PFSK-1 (cell line): Measurements from ENCODE around the gene DGKI.

Experiments
- FOXP2 ChIP-seq: optimal IDR thresholded peaks from 2 replicates; pipeline ENCODE3; 2011; ENCODE audit warnings: borderline replicate concordance, control low read depth, inconsistent platforms; ENCODE audit not compliant: insufficient read depth; ENCODE audit errors: extremely low read length, extremely low read depth
- POLR2AphosphoS5 ChIP-seq: IDR thresholded peaks from 2 replicates; pipeline ENCODE4 v1.6.1; 2012; ENCODE audit warnings: low read depth, mild to moderate bottlenecking, control low read depth, low read length, moderate library complexity
- SIN3A ChIP-seq: IDR thresholded peaks from 2 replicates; pipeline ENCODE4 v1.6.1; 2012; ENCODE audit warnings: mild to moderate bottlenecking, low read length, moderate library complexity, borderline replicate concordance; ENCODE audit not compliant: insufficient read depth
- TAF1 ChIP-seq: IDR thresholded peaks from 2 replicates; pipeline ENCODE4 v1.6.1; 2012; ENCODE audit warnings: low read length, control low read depth, borderline replicate concordance; ENCODE audit not compliant: insufficient read depth
- TF ChIP-seq, protein P1 (sequence below), 2 experiments: IDR thresholded peaks; 2 replicates each; pipeline versions ENCODE4 v1.6.1 to v1.8.0; 2011 to 2012; ENCODE audit warnings: low read depth in 2 of 2, low read length in 2 of 2, control low read depth in 1 of 2, inconsistent platforms in 1 of 2, mild to moderate bottlenecking in 1 of 2, moderate library complexity in 1 of 2; ENCODE audit not compliant: insufficient read depth in 1 of 2

DNA sequence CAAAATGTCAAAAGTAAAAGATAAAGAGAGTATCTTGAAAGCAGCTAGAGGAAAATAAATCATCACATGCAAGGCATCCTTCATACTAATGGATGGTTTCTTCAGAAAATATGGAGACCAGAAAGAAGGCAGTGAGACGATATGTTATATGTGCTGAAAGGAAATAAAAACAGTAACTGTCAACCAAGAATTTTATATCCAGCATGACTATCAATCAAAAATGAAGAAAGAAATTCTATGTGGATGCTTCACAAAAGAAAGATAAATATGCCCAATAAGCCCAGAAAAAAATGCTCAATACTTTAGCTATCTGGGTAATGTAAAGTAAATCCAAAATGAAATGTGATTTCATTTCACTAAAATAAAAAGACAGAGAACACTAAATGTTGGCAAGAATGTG is 142.1 kb downstream of the DGKI start:
- TF ChIP-seq TAF1 (no peak), POLR2AphosphoS5 (no peak), SIN3A (no peak), FOXP2 (no peak)
- TF ChIP-seq, protein P1, sequence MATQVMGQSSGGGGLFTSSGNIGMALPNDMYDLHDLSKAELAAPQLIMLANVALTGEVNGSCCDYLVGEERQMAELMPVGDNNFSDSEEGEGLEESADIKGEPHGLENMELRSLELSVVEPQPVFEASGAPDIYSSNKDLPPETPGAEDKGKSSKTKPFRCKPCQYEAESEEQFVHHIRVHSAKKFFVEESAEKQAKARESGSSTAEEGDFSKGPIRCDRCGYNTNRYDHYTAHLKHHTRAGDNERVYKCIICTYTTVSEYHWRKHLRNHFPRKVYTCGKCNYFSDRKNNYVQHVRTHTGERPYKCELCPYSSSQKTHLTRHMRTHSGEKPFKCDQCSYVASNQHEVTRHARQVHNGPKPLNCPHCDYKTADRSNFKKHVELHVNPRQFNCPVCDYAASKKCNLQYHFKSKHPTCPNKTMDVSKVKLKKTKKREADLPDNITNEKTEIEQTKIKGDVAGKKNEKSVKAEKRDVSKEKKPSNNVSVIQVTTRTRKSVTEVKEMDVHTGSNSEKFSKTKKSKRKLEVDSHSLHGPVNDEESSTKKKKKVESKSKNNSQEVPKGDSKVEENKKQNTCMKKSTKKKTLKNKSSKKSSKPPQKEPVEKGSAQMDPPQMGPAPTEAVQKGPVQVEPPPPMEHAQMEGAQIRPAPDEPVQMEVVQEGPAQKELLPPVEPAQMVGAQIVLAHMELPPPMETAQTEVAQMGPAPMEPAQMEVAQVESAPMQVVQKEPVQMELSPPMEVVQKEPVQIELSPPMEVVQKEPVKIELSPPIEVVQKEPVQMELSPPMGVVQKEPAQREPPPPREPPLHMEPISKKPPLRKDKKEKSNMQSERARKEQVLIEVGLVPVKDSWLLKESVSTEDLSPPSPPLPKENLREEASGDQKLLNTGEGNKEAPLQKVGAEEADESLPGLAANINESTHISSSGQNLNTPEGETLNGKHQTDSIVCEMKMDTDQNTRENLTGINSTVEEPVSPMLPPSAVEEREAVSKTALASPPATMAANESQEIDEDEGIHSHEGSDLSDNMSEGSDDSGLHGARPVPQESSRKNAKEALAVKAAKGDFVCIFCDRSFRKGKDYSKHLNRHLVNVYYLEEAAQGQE (IDR thresholded peaks at IDR 0.05; ENCODE audit: insufficient read depth in 1 of 2, low read depth in 2 of 2, low read length in 2 of 2): no peak
